NCI-H1092 treated with DMSO at 0.1 percent for 48 hours (cell line): ENCODE measurements around the gene GULP1.
A peak's percentile ranks its signal among the peaks of the same experiment; 100 is the strongest.

ENCODE experiments used
- DNase-seq: peaks from one replicate; lab custom pipeline; 2025; lab: John Stamatoyannopoulos, UW

GULP1 gene

DNA sequence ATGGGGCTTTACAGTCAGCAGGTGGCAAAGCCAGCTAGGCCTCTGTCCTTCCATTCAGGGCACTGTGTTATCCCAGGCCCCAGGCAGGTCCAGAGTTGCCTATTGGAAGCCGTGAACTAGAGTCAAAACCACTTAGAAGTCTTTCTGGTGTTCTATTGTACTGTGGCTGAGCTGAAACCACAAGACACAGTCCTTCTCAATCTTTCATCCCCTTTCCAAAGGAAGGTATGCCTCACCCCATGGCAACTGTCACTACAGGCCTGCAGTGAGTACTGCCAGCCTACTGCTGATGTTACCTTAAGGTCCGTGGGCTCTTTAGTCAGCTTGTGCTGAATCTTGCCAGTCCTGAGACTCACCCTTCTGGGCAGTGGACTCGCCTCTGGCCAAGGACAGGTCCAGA lies 181.6 kb downstream of the GULP1 start:
- DNase-seq: no peak

DNA sequence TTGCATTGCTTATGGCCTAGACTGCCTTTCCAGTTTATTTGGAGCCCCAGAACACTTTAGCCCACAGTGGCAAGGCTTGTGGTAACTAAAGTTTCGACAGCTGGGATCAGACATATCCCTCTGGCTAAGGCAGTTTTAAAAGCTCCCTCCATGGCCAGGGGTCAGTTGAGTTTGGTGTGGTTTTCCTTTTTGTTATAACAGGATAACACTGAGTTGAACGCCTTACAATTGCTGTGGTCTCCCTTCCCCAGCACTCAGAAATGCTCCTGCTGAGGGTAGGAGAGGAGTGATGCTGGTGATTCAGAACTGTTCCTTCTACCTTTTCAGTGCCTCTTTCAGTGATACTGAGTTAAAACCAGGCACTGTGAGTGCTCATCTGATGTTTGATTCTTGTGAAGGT lies 182.6 kb downstream of the GULP1 start:
- DNase-seq: no peak

DNA sequence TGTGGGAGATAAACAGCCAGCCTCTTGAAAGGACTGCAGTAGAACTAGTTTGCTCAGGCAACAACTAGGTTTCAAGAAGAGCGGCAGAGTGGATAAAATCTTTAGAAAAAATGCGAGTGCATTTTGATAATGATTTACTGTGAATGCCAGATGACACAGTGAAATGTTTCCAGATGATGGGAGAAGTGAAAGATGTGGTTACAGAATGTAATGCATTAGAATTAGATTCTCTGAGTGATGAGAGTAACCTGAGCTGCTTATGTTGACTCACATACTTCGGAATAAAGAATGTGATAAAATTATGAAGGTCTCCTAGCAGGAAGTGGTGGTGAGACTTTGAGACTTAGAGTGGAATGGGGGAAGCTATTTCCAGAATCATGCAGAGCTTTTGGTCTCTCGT lies 184.3 kb downstream of the GULP1 start:
- no peak for DNase-seq

DNA sequence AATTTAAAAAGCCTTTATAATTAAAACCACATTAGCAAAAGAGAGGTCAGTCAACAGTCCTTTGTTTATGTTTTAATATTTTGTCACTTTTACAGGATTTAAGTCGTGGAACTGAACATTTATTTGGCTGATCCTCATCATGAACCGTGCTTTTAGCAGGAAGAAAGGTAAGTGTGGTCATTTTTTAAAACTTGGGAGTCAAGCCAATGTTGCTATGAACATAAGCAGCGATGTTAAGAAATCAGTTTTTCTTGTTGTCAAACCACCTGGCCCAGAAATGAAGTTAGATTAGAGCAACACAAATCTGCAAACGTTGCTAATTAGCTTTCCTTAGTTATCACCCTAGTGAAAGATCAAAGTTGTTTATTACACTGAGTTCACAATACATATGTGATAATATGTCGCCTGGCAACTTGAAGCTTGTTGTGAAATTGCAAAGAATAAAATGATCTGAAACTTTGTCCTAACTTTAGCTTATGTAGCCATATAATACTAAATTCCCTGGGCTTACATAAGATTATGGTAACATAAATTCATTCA lies 186.0 kb downstream of the GULP1 start:
- no peak for DNase-seq

DNA sequence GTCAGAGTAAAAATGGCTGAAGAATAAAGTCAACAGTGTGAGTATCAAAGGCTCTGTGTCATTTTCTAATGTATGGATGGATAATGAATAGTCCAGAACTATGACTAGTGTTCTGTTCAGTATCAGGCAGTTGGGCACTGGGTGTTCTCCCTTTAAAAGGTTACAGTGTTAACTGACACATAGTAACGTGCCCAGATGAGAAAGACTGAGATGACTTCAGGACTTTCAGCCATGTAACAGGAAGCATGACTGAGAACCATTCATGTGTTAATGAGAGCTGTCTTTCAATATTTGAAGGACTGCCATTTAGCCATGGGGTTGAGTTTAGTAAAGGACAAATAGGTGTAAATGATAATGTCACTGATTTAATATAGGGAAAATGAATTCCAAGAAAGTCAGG lies 187.1 kb downstream of the GULP1 start:
- DNase-seq: no peak

DNA sequence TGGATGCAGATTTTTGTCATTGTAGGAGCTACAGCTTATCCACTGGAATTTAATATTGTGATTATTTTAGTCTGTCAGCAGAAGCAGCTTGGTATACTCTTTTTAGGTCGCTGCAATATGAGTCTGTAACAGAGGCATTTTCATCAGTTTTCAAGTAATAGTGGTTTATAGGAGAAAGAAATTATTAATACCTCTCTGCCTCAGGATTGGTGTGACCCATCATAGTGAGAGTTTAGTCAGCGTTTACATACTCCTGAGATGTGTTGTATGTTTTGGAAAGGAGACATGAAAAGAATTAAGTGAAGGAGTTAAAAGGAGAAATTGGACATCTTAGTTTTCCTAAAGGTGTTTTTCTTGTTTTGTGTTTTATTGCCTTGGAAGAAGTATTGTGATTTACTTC lies 189.8 kb downstream of the GULP1 start:
- no peak for DNase-seq

DNA sequence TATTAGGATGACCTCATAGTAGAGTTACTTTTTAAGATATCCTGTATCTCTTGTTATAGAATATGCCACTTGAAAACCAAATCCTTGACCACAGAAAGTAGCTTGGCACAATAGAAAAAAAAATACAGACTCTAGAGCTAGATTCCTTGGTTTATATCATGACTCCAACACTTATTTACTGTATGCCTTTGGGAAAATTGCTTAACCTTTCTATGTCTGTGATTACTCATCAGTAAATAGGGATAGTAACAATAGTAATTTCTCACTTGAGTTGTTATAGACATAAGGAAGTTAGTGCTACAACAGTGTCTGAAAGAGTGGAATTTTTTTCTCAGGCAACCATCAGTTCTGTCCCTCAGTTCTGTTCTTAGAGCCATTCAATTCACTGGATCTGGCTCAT lies 193.8 kb downstream of the GULP1 start:
- DNase-seq: no peak

DNA sequence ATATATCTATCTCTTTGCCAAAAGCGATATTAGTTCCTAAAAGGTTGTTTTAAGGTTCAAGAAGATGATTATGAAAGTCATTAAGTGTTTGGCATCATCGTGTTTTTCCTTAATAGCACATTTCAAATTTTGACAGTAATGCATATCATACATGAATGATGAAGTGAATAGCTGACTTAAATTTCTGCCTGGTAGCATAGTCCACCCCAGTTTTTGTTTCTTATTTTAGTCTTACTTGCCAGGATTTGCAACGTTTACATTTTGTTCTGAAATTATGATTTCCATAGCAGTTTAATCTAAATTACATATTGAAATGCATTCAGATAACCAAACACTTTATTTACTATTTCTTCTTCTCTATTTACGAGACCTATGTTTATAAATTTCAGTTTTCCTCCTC lies 201.1 kb downstream of the GULP1 start:
- no peak for DNase-seq

DNA sequence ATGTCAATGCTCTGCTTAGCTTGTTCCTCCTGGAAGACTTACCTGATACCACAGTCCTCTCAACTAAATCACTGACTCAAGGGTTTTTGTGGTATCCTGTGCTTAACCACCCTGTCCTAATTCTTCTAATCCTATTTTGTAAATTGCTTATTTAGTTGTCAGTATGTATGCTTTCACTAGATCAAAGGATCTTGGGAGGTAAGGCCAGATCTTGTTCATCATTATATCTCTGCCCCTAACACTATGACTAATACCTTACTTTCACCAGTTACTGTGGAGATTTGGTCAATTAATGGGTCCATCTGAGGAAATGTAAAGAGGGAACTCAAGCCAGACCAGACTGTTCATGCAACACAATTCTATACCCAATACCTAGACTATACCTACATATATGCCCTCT lies 203.2 kb downstream of the GULP1 start:
- DNase-seq: no peak

DNA sequence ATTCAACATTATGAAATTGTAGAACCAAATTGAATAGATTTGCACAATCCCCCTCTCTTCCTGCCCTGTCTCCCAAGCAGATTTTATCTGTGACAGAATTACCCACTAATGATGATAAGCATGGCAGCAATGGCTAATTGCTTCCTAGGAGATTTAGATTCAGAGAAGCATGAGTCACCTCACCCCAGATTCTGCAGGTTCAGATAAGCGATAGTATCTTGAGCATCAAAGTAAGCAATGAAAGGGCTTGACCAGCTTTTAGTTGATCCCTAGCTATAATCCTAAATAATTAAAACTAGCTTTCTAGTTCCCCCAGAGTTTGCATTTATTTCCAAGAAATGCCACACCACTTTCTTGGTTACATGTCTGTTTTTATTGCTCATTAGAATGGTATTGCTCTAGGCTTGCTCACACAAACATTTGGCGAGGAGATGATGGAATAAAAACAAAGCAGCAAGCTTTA lies 204.3 kb downstream of the GULP1 start:
- no peak for DNase-seq

DNA sequence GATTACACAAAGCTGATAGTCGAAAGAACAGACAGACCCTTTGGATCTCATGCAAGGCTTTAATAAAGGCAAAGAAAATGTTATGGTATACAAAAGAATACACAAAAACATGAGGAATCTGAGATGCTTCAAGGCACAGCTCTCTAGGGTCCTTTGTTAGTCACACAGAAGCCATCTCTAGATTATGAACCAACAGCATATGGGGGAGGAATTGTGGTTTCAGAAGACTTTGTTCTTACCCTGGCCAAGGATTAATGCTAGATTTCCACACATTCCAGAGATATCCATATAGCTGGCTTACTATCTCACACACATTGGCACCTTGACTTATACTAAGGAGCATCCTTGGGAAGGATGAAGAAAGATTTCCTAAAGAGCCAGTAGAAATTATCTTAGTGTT lies 206.1 kb downstream of the GULP1 start:
- no peak for DNase-seq

DNA sequence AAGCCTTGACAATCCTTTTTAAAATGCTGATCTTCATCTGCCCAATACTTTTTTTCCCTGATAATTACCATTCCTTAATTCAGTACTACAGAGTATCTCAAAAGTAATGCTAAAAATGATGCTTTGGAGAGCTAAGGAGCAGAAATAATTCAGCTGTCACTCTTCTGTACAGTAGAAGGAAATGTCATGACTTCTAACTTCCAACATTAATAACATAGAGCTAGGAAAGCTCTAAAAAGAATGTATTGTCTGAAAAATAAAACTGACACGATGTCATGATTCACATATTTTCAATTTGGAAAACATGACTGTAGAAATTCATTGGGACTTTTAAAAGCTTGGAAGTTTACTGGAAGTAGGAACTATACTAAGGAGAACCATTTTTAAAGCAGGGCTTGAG lies 212.3 kb downstream of the GULP1 start:
- DNase-seq: no peak

DNA sequence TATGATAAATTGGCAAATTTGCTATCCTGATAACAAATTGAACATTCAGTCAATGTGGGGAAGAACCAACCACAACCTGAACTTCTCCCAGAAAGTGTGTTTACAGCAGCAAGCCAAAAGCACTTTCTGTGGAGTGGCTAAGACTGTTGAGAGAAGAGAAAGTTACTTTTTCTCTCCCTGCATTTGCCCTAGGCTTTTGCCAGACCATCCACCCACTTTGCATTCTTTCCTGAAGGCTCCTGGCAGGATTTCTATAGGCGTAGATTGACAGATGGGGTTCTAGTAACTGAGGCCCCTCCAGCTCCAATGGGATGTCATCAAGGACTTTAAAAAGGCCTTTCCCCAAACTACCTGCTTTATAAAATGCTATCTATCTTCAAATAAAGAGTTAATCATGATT lies 215.2 kb downstream of the GULP1 start:
- no peak for DNase-seq

DNA sequence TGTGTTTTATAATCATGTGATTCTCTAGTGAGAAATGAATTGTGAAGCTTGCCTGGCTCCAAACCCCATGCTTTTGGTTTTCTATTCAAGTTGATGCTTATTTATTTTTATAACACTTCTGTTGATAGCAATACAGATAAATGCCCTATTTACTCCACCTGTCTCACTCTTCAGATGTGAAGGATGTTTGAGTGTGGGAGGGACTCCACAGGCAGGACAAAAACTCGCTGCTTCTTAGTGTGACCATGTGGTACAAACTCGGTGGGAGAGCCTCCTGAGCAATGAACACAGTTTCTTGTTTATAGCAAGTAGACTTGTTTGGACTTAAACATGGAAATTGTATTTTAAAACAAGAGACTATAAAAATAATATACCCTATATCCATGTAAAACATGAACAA lies 219.7 kb downstream of the GULP1 start:
- peak; percentile 8 for DNase-seq

DNA sequence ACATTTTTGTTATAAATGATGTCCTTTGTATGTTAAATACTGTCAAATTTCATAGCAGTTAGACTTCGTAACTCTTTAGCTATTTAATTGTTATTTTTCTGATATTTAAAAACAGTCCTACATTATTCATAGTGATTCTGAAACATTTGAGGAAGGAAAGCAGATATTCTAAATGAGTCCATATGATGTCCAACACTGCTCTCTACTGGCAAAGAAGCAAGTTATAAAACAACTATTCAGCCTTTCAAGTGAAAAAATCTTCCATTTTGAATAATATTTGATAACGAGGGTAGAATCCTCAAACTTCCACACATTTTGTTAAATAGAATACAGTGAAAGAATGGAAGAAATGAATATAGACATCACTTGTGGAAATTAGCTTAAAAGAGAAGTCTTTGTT lies 220.8 kb downstream of the GULP1 start:
- peak; percentile 55 for DNase-seq

DNA sequence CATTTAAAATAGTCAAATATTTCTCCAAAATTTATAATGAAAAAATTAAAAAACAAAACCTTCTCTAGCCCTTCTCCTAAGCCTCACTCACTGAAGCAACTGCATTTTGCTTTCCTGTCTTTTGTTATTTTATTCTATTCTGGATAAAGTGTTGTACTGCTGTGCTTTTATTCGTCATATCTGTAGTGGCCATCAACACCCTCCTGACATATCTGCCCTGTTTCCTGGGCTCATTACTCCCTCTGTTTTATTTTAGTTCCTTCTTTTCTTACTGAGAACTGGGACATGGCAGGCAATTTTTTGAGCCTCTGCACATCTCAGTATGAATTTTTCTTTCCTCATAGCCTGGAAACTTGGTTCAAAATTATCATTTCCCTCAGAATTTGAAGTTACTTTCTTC lies 224.2 kb downstream of the GULP1 start:
- no peak for DNase-seq

DNA sequence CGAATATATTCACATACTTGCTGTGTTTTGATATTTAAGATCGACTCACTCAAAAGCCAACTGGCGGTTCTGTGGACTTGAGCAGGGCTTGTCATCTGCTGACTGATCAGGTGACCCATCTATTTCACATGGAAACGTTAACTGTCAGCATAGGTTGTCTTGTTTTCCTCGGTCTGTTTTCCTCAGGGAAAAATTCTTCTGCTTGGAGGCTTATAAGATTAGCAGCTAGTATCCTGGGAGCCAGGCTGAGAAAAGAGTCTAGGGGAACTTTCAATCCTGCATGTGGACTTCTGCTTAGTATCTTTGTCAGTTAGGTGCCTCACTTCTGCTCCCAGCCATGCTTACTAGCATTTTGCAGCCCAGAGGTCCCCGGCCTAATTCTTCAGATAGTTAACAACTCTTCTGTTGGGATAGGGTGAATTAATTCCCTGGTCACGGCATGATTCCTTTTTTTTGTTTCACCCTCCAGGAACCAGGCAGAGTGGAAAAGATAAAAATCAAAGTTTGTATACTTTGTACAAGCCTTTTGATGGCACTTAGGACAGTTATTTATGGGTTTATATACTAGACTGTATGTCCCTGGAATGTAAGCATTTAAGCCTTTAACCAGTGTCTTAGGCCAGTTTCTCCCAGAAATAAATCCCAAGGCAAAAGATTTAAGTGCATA lies 226.0 kb downstream of the GULP1 start:
- DNase-seq: no peak

DNA sequence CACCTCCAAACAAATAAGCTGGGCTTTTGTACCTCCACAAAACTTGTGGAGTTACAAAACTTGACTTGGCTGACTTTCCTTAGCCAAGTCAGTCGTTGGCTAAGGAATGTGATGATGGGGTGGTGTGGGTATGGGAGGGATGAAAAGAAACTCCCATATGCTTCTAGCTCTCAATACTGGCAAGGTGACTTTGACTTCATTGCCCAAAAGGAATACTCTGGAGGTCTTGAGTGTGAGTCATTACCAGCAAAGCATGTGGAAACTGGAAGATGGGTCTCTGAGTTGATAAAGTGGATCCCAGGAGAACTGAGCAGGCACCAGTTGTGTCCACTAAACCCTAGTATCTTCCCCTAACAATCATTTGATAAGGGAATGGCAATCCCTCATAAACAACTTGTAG lies 226.7 kb downstream of the GULP1 start:
- no peak for DNase-seq

DNA sequence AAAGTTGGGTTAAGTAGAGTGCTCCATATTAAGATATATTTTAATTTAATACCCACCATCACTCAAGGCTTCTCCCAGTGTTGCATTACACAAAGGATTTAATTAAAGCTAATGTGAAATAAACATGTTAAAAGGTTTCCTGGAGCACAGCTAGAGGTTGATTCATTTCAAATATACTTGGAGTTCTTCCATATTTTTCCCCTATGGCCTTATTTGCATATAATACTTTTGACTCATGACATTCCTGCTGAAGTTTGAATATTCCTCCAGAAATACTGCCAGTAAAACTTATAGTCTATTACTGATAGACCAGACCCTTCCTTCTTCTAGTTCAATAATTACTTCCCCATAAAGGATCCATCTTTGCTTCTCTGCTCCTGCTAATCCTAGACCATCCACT lies 227.5 kb downstream of the GULP1 start:
- DNase-seq: no peak

DNA sequence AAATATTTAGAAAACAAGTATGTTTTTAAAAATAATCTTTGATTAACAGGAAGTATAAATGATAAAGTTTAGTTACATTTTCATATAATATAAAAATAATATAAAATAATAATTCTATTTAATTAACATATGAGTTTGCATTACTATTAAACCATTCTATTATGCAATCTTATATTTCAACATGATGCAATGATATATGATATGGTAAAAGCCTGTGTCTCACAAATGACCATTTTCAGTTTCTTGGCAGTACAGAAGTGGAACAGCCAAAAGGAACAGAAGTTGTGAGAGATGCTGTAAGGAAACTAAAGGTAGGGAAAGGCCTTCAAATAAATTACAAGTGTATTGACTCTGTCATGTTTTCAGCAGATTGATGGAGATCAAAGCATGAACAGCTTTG lies 230.8 kb downstream of the GULP1 start:
- no peak for DNase-seq

DNA sequence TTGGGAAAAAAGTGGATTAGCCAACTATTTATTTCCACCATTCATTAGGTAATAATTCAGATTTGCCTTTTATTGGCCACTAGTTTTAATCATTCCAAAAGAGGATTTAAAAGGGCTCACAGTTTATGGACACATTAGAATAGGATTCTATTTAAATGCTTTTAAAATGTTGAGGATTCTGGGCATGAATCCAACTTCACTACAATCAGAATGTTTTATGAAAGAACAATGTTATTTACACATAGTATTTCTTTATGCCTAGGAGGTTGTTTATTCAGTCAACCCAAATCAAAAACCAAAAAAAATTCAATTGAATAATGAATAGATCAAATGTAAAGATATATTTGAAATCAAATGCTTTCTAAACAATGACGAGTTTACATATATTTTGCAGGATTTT lies 232.2 kb downstream of the GULP1 start:
- no peak for DNase-seq

DNA sequence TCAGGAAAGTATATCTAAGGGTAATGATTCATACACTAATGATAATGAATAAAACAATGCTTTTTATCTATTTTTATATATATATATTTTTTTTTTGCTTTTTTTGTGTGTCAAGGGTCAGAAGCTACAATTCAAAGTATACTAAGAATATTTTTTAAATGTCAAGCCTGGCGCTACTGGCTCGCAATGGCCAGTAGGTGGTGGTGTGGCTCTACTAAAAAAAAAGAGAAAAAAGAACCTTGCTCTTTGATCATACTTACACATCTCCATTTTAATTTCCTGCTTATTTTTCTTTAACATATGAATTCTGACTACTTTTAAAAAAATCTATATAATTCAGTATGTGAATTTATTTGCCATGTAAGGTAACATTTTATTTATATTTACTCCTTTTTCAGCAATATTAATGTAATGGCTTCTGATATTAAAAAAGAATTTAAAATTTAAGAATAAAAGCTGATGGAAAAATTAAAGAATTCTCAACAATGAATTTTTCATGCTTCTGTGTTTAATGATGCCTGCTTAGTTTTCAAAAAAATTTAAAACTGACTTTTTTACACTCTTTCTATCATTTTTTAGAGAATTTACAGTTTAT lies 232.9 kb downstream of the GULP1 start:
- peak; percentile 29 for DNase-seq

DNA sequence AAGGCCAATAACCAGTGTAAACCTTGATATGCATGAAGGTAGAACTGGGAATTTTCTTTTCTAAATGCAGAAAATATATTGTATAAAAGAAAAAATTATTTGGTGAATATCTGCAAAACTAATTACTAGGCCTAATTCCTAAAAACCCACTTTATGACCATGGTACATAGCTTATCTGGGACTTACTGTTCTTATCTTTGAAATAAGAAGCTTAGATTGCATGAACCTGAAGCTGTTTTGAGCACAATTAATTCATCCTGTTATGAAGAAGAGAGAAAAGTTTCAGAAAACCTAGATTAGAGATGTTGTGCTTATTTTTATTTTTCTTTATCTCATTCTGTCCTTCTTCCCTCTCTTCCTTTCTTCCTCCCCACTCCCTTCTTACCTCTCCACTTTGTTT lies 235.0 kb downstream of the GULP1 start:
- DNase-seq: no peak

DNA sequence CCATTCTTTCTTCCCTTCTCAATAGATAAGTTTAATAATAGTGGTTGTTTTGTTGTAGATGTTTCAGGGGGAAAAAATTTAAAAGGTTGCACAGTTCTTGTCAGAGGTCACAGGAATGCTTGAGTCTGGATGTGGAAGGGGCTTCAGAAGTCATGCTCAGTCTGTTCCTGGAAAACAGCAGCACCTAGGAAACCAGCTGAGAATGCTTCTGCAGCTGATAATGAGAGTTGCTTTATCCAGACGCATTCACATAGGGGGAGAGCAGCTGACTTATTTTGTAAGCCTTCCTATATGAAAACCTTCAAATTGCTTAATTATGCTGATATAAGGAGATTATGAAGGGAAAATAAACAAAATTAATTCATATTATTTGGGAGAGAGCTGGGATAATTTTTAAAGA lies 235.5 kb downstream of the GULP1 start:
- no peak for DNase-seq
